ENCODE measurements around the gene HIRIP3.
A peak's percentile ranks its signal among the peaks of the same experiment; 100 is the strongest.
"Not testable (repeated sequence)": the region's sequence is repeated elsewhere in the genome, so short reads cannot be mapped to it uniquely, and the experiment has no call there.

Gene HIRIP3

GRCh38 chr16:29982560-29983419 lies 12.6 kb downstream of the HIRIP3 start:
- no peak for DNase-seq

- no peak for DNase-seq
Measured at GRCh38 chr16:29978564-29979270, 16.7 kb downstream of the HIRIP3 start.

- DNase-seq, result no peak
Measured at GRCh38 chr16:29978081-29978480, 17.3 kb downstream of the HIRIP3 start.

- DNase-seq, result no peak
Measured at GRCh38 chr16:29977063-29977825, 18.2 kb downstream of the HIRIP3 start.

DNA sequence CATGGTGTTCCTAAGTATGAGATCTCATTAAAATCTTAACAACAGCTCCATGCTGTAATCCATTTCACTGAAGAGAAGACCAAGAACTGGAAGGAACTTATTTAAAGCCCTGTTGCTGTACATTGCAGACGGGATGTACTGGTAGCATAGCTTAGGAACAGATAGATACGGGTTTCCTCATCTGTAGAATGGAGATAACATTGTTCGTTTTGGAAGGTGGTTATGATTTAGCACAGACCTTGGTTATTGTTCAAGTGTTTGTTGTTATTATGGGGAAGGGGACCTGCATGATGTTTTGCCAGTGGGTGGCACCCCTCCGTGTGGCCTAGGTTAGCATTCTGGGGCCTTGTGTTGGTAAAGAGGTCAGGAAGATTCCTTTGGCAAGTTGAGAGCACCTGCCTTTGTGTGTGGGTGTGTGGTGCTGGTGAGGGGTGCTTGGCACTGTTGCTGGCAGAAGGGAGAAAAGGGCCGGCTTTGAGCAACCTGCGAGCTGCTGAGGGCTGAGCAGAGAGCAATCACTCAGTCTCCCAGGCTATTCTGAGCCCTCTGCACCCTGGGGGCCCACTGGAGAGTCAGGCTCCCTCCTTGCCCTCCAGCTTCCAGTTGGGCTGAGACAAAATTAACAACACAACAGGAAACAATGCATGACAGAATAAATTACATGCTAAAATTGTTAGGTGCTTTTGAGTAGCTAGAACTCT lies 19.5 kb downstream of the HIRIP3 start:
- DNase-seq, result no peak

GRCh38 chr16:29975134-29975538 lies 20.3 kb downstream of the HIRIP3 start:
- no peak for DNase-seq

- DNase-seq, result peak; percentile 23 to 41
Measured at GRCh38 chr16:29974291-29975133, 20.9 kb downstream of the HIRIP3 start.

- DNase-seq, result peak; percentile 98 to 99
Measured at GRCh38 chr16:29973384-29974246, 21.8 kb downstream of the HIRIP3 start, which contains the start of gene TAOK2. TAOK2 (plus strand) TSS chr16:29973868; CDS start chr16:29977773, 3,905 bp downstream.

DNA sequence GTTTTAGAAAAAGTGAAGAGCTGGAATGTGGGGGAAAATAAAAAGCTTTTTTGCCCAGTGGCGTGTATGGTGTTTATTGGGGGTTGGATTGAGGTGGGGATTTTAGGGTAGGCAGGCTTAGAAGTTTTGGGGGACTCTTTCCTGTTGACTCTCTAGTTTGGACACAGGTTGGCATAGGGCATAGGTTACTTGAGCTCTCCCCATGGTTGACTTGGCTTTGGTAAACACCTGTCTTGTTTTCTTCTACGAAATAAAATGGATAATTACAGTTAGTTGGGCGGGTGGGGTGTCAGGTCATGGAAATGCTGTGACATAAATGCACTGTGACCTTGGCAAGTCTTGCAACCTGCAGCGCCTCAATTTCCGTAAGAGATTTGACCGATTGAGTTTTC lies 22.4 kb downstream of the HIRIP3 start:
- DNase-seq, result no peak

DNA sequence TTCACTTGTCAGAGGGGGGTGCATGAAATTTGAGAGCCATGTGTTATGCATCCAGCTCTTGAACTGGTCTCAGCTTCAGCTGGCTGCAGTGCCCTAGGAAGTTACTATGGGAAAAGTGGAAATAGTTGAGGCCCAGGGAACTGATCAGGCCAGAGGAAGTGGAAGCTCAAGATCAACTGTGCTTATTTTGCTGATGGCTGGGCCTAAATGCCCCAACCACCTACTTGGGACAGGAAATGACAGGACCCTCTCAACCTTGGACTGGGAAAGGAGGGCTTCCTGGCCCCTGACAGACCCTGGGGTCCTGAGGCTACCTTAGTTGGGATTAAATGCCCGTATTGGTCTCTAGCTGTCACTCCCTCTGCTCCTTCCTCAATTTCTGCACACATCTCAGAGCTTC lies 22.9 kb downstream of the HIRIP3 start:
- no peak for DNase-seq

DNA sequence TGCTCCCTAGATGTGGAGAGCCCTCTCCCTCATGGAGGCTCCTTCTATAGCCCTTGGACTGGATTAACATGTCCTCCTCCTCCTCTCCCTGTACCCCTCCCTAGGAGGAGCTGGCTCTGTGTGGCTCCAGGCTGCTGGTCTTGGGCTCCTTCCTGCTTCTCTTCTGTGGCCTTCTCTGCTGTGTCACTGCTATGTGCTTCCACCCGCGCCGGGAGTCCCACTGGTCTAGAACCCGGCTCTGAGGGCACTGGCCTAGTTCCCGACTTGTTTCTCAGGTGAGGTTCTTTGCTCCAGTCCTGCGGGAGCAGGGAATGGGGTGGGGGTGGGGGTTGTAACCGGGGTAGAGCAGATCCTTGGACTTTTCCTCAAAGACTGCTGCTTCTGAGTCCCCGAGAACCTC lies 24.1 kb downstream of the HIRIP3 start:
- DNase-seq, result no peak

DNA sequence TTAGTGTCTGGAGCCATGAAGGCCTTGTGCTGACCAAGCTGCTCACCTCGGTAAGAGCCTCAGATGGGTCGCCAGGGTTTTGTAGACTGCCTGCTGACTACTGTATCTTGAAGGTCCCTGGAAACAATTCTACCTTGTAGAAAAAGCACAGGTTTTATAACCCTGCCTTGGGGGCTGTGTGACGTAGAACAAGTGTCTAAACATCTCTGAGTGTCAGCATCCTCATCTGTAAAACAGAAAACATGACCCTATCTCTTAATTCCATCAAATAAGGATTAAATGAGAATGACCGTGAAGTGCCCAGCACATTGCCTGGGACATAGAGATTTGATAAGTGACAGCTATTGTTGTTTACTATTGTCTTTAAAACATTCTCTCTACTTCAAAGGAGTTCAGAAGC lies 27.2 kb downstream of the HIRIP3 start:
- no peak for DNase-seq

DNA sequence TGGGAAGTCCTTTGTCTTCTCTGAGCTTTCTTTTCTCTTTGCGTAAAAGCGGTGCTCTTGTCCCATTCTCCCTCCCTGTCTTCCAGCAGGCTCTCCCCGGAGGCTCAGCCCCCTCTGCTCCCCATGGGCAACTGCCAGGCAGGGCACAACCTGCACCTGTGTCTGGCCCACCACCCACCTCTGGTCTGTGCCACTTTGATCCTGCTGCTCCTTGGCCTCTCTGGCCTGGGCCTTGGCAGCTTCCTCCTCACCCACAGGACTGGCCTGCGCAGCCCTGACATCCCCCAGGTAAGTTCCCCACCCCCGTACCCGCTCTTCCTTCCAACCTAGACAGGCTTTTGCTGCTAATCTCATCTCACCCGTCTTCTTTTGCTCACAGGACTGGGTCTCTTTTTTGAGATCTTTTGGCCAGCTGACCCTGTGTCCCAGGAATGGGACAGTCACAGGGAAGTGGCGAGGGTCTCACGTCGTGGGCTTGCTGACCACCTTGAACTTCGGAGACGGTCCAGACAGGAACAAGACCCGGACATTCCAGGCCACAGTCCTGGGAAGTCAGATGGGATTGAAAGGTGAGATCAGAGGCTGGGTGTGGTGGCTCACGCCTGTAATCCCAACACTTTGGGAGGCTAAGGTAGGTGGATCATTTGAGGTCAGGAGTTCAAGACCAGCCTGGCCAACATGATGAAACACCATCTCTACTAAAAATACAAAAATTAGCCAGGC lies 32.2 kb downstream of the HIRIP3 start:
- DNase-seq, result no peak

DNA sequence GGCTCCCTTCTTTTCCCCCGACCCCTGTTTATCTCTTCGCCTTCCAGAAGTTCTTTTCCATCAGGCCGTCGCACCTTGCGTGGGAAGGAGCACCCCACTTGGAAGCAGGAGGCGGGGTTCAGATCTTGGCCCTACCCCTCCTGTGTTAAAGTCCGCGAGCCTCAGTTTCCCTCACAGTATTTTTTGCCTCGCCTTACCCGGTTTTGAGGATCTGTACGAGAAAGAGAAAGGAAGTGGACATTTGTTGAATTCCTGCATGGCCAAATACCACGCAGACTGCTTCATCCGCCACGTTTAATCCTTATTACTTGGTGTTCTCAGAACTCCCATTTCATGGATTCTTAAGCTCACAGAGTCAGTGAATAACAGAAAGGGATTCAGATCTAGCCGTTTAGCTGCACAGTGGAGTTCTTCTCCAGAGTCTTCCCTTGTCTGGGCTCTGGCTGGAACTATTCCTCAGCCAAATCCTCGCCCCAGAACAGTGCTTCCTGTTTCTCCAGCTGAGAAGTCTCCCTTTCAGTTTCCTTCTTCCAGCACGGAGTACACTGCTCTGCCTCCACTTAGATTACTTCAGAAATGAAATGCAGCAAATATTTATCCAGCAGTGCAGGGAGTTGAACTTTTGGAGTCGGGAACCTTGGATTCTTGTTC lies 32.9 kb downstream of the HIRIP3 start:
- DNase-seq, result peak in 1 of 2 donors; percentile 18

DNA sequence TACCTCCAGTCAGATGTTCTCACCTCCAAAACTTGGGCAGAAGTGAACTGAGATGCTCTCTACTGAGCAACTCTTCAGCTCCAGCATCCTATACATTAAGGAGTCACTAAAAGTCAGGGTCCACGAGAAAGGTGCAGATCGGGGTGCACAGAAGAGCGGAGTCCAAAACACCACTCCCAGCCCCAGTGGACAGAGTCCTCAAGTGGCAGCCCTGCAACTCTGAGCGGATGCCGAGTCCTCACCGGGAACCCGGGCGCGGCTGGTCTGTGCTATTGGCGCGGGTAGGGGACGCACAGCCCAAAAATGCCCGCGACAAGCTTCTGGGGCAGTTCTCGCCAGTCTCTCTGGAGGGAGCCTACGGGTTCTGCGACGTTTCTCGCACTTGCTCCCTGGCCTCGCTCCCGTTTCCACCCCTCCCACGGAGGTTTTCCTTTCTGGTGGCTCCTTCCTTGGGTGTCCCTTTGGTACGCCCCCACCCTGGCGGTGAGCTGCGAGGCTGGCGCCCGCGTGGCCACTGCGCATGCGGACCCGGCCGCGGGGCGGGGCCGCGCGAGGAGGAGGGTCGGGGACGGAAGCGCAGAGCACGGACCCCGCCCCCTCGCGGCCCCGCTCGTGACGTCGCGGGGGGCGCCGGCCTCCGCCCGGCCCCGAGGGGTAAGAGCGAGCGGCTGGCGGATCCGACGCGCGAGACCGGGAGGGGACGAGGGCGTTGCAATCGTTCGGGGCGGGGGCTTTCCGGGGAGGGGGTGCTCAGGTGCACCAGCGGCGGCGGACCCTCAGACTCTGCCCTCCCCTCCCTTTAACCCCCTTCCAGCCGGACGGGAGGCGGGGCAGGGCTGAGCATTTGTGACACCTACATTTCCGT lies 33.7 kb downstream of the HIRIP3 start, which contains the start of gene TMEM219:
Gene TMEM219 (plus strand): TSS at position 601 of the 865 bp plus-strand sequence. CDS start 1,065 bp downstream, outside the sequence.
- peak; percentile 92 to 97 for DNase-seq

DNA sequence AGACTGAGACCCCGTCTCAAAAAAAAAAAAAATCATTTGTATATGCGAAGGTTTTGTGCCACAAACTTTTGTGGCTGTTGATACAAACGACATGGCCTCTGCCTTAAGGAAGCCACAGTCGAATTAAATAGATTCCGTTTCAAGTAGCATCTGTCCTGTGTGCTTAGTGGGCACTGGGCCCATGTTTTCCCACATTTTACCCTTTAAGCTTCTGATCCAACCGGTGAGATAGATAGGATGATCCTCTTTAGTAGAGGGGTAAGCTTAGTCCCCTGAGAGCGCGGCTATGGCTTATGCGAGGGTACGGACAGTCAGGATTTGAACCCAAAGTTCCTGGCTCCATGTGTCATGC lies 34.3 kb downstream of the HIRIP3 start:
- DNase-seq, result no peak

GRCh38 chr16:29959821-29960220 lies 35.6 kb downstream of the HIRIP3 start:
- not testable (repeated sequence) for DNase-seq

GRCh38 chr16:29959293-29959692 lies 36.1 kb downstream of the HIRIP3 start:
- DNase-seq, result no peak

Data from CD4-positive, alpha-beta T cell treated with Interferon alpha-2 for 1 hour (primary cell).